ENCODE measurements around the gene MIOX.

The MIOX gene

GRCh38 chr22:50503475-50504145 is 17.0 kb downstream of the MIOX start:
- DNase-seq (ENCODE audit: low read depth, low spot score) = no peak
- TF ChIP-seq CTCF (IDR thresholded peaks at IDR 0.05; ENCODE audit: low read depth, low read length) = peak; percentile 14
- H3K4me3 ChIP-seq (ENCODE audit: low read depth, low read length) = no peak overlapping the region
- in situ Hi-C loops (cut with HindIII; ENCODE audit: low sequenced_read_pairs) = no loop called here

- no peak for TF ChIP-seq CTCF (IDR thresholded peaks at IDR 0.05; ENCODE audit: low read depth, low read length)
- H3K4me3 ChIP-seq (ENCODE audit: low read depth, low read length) = no peak overlapping the region
- in situ Hi-C loops (cut with HindIII; ENCODE audit: low sequenced_read_pairs) = no loop called here
- DNase-seq (ENCODE audit: low read depth, low spot score) = no peak
Observed at GRCh38 chr22:50504369-50505211, 17.9 kb downstream of the MIOX start.

- no peak for DNase-seq (ENCODE audit: low read depth, low spot score)
- H3K4me3 ChIP-seq (ENCODE audit: low read depth, low read length) = no peak overlapping the region
- TF ChIP-seq CTCF (IDR thresholded peaks at IDR 0.05; ENCODE audit: low read depth, low read length) = no peak
Observed at GRCh38 chr22:50505276-50505775, 18.7 kb downstream of the MIOX start.

GRCh38 chr22:50505776-50506610 is 19.3 kb downstream of the MIOX start:
- no peak for TF ChIP-seq CTCF (IDR thresholded peaks at IDR 0.05; ENCODE audit: low read depth, low read length)
- in situ Hi-C loops (cut with HindIII; ENCODE audit: low sequenced_read_pairs) = no loop called here
- no peak for DNase-seq (ENCODE audit: low read depth, low spot score)
- H3K4me3 ChIP-seq (ENCODE audit: low read depth, low read length) = peak overlapping the region; percentile 98

More at GRCh38 chr22:50505276-50505775, 18.7 kb downstream of the MIOX start:
- in situ Hi-C loops (cut with HindIII; ENCODE audit: low sequenced_read_pairs) = no loop called here

- DNase-seq (ENCODE audit: low read depth, low spot score) = no peak
- in situ Hi-C loops (cut with HindIII; ENCODE audit: low sequenced_read_pairs) = no loop called here
- TF ChIP-seq CTCF (IDR thresholded peaks at IDR 0.05; ENCODE audit: low read depth, low read length) = no peak
- H3K4me3 ChIP-seq (ENCODE audit: low read depth, low read length) = peak overlapping the region; percentile 98
Observed at GRCh38 chr22:50506611-50507420, 20.2 kb downstream of the MIOX start.
